IPS-20b (cell line): ENCODE data around the gene RAB27B.
"Not testable (repeated sequence)": the region's sequence is repeated elsewhere in the genome, so short reads cannot be mapped to it uniquely, and the experiment has no call there.

Source experiments
- H3K27ac ChIP-seq: one replicate; pipeline ENCODE4 v1.5.1; 2013; ENCODE audit warnings: low read length
- H3K27me3 ChIP-seq: 2 replicates; pipeline ENCODE4 v1.6.1; 2013; ENCODE audit warnings: mild to moderate bottlenecking, low read length, inconsistent platforms; ENCODE audit not compliant: insufficient read depth
- H3K36me3 ChIP-seq: 2 replicates; pipeline ENCODE4 v1.6.1; 2013; ENCODE audit warnings: low read depth, mild to moderate bottlenecking, inconsistent platforms, low read length, moderate library complexity; ENCODE audit not compliant: insufficient read depth
- H3K4me1 ChIP-seq: 2 replicates; pipeline ENCODE4 v1.6.1; 2013; ENCODE audit warnings: mild to moderate bottlenecking, control low read depth, inconsistent platforms, low read length, moderate library complexity; ENCODE audit not compliant: insufficient read depth
- H3K4me3 ChIP-seq: 2 replicates; pipeline ENCODE4 v1.5.1; 2013; ENCODE audit warnings: mild to moderate bottlenecking, low read length, inconsistent platforms
- H3K9ac ChIP-seq: 2 replicates; pipeline ENCODE4 v1.6.1; 2013; ENCODE audit warnings: low read depth, mild to moderate bottlenecking, inconsistent platforms, low read length, moderate library complexity
- H3K9me3 ChIP-seq: 2 replicates; pipeline ENCODE4 v1.6.1; 2013; ENCODE audit warnings: mild to moderate bottlenecking, low read depth, low read length, inconsistent platforms; ENCODE audit not compliant: insufficient read depth

RAB27B gene

DNA sequence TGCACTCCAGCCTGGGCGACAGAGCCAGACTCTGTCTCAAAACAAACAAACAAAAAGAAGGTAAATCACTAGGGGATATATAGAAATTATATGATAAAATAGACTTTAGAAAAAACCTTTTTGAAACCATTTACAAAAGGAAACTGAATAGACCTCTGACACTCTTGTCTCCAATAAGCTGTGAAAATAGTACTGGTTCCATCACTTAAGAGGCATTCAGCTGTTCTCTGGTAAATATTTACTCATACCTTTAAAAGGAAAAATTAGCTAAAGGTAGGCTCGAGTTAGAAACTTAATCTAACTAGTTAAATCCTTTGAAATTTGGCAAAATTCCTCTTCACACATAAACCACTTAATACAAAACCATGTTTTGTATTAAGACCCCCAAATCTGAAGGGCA lies 21.4 kb downstream of the RAB27B start:
- Histone ChIP-seq H3K4me3 (no peak overlapping the region), H3K27ac (no peak overlapping the region)

DNA sequence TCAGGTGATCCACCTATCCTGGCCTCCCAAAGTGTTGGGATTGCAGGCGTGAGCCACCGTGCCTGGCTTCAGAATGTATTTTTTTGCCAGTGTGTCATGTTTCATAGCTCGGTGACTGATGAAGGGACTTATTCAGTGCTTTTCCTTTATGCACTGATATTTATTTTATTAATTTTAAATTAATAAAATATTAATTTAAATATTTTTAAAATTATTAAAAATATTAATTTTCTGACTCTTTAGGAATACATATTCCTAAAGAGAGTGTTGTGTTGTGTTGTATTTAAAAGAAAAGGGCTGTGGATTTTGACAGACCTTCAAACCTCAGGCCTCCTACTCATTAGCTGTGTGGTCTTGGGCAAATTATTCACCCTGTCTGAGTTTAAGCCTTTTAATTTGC lies 22.3 kb downstream of the RAB27B start:
- Histone ChIP-seq H3K27me3 (no peaks in the 10 kb centered on the region), H3K36me3 (no peaks in the 10 kb centered on the region), H3K4me1 (no peaks in the 10 kb centered on the region)

More for the DNA sequence above, 21.4 kb downstream of the RAB27B start:
- Histone ChIP-seq H3K9me3 (no peaks in the 10 kb centered on the region), H3K9ac (no peak overlapping the region), H3K36me3 (no peaks in the 10 kb centered on the region), H3K27me3 (no peaks in the 10 kb centered on the region), H3K4me1 (no peaks in the 10 kb centered on the region)

DNA sequence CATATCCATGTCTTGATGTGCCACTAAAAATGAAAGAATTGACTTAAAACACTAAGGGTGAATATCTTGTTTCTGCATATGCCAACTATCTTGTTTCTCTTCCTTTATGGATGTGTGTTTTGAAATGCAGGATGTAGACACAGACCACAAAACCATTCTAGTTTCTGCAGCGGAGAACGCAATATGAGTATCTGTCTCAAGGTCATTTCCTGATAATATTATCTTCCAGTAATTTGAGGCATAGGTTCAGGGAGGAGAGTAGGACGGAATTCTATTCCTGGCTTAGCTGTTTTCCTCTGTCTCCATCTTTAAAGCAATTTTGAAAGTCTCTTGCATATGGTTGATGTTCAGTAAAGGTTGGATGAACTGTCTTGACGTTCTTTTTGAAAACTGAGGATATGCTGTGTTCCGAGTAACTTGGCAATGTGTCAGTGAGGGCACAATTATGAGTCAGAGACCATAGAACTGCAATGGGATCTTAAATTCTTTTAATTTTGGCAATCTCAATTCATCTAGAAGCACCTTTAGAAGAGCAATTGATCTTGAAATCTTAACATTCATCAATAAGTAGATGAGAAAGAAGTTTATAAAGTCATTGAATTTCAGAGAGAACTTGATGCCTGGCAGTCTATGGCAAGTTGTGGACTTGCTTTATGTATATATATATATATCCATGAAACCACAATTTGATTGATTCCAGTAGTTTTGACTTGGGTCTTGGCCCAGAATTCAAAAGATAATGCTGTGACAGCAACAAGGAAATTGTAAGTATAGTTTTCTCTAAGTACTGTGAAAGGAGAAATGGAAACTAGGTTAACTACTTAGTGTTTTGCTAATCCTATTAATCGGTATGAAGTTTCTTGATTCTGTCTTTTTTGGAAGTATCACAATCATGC lies 24.8 kb downstream of the RAB27B start:
- Histone ChIP-seq H3K27ac (no peak overlapping the region), H3K9ac (no peak overlapping the region), H3K4me3 (no peak overlapping the region), H3K36me3 (no peaks in the 10 kb centered on the region), H3K27me3 (no peaks in the 10 kb centered on the region), H3K9me3 (no peaks in the 10 kb centered on the region), H3K4me1 (no peaks in the 10 kb centered on the region)

More for the DNA sequence above, 22.3 kb downstream of the RAB27B start:
- Histone ChIP-seq H3K27ac (no peak overlapping the region), H3K9me3 (no peaks in the 10 kb centered on the region), H3K9ac (no peak overlapping the region), H3K4me3 (no peak overlapping the region)

DNA sequence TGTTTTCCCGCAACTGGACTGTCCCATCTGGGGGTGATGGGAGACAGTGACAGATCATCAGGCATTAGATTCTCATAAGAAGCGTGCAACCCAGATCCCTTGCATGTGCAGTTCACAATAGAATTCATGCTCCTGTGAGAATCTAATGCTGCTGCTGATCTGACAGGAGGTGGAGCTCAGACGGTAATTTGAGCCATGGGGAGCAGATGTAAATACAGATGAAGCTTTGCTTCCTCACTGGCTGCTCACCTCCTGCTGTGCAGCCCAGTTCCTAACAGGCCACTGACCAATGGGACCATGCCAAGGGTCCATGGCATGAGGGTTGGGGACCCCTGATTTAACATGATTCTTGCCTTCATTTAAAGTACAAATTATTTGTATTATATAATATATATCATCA lies 26.8 kb downstream of the RAB27B start:
- not testable (repeated sequence) for H3K36me3 ChIP-seq, H3K4me3 ChIP-seq, H3K9ac ChIP-seq, H3K27me3 ChIP-seq, H3K27ac ChIP-seq, H3K9me3 ChIP-seq, H3K4me1 ChIP-seq

DNA sequence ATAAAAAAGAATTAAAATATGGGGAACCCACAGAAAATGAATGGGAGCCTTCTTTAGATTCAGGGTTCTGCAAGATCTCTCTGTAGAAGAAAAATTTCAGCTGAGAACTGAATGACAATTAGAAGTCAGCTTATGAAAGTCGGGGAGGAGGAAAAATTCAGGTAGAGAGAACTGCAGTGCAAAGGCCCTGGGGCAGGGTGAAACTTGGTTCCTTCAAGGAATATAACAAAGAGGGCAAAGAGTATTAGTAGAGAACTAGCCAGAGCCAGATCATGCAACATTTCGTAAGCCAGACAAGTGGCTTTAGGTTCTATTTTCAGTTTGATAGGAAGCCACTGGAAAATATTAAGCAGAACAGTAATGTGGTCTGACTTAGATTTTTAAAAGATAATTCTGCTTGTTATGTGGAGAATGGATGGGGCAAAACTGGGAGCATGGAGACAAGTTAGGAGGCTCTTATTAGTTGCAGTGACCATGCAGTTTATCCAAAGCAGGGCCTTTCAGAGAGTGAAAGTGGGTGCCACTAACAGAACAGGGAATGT lies 27.9 kb downstream of the RAB27B start:
- Histone ChIP-seq H3K9me3 (no peaks in the 10 kb centered on the region), H3K9ac (no peak overlapping the region), H3K4me1 (peaks cover 9% of the 10 kb centered on the region), H3K27me3 (no peaks in the 10 kb centered on the region), H3K4me3 (no peak overlapping the region), H3K36me3 (no peaks in the 10 kb centered on the region), H3K27ac (no peak overlapping the region)

DNA sequence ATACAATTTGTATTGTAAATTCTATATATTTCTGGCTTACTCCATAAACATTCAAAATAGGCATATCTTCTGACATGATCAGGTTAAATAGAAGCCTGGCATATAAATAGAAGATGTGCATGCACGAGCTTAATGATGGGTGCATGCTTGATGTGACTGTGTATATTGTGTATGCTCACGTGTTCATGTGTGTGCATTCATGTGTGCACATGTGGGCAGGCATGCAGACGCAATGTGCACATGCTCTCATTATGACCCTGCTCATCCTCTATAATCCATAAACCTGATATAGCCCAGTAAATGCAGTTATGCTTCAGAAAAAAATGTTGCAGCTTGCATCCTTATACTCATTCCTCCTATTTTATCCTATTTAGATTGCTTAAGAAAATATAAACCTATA lies 29.2 kb downstream of the RAB27B start:
- H3K4me3 ChIP-seq, result no peak overlapping the region
- H3K9me3 ChIP-seq, result no peaks in the 10 kb centered on the region
- H3K4me1 ChIP-seq, result peaks cover 9% of the 10 kb centered on the region
- no peaks in the 10 kb centered on the region for H3K27me3 ChIP-seq
- no peaks in the 10 kb centered on the region for H3K36me3 ChIP-seq
- no peak overlapping the region for H3K9ac ChIP-seq
- H3K27ac ChIP-seq, result no peak overlapping the region

DNA sequence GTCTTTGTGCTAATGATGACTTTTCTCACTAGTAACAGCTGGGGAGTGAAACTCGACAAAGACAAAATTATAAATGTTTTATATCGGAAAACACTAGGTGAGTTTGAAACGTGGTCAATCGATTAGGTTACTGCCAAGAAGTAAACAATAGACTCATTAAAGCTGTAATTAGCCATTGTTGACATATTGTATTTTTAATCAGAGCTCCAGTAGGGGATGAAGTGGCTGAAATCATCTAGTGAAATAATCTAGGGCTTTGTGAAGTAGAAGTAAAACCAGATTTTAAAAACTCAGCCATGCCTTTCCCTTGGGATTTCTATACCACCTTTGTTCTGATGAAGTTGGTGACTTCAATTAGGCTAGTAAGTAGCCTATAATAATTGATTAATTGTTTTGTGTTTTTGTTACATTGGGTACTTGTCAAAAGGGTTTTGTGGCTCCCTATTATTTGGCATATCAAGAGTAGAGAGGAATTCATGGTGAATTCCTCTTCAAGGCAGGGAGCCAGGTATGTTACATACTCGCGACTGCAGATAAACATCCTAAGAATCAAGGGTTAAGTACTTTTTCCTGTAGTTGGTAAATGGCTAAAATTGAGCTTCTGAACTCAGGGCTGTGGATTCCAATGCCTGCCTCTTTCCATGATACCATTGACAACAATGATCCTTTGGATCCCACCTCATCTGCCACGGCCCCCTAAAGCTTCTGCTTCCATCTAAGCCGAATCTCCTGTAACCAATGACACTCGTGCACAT lies 31.6 kb downstream of the RAB27B start:
- Histone ChIP-seq H3K27me3 (no peaks in the 10 kb centered on the region), H3K9ac (no peak overlapping the region), H3K9me3 (no peaks in the 10 kb centered on the region), H3K4me3 (no peak overlapping the region), H3K27ac (no peak overlapping the region), H3K36me3 (no peaks in the 10 kb centered on the region), H3K4me1 (peaks cover 9% of the 10 kb centered on the region)

DNA sequence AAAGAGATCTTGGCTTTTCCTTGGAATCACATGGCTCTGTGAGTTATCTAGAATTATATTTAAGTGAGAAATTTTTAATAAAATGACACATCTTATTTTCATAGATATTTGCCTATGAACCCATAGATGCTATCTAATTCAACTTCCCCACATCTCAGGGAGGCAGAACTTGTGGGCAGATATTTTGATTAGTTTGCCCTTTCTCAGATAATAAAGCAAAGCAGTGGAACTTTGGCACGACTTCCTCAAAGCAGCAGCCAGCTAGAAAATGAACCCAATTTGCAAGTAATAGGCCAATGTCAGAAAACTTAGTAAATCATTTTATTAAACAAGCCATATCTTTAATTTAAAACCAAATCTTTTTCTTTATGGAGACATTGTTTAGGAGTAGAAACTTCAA lies 32.7 kb downstream of the RAB27B start:
- no peaks in the 10 kb centered on the region for H3K9me3 ChIP-seq
- no peak overlapping the region for H3K9ac ChIP-seq
- H3K36me3 ChIP-seq, result no peaks in the 10 kb centered on the region

DNA sequence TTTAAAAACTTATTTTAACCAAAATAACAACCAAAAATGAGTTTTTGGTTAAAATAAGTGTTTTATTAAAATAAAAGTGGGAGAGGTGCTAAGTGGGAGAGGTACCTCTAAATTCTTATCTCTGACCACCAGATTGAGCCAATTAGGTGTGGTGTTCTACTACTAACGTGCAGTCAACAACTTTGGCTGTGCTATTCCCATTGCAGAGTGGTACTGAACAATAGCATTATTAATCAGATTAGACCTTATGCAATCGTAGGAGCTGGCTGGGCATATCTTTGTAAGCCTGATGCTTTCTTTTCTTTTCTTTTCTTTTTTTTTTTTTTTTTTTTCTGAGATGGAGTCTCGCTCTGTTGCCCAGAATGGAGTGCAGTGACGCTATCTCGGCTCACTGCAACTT lies 38.9 kb downstream of the RAB27B start:
- H3K36me3 ChIP-seq, result no peaks in the 10 kb centered on the region

More for the DNA sequence above, 32.7 kb downstream of the RAB27B start:
- no peaks in the 10 kb centered on the region for H3K27me3 ChIP-seq
- peaks cover 9% of the 10 kb centered on the region for H3K4me1 ChIP-seq
- H3K27ac ChIP-seq, result no peak overlapping the region
- H3K4me3 ChIP-seq, result no peak overlapping the region

DNA sequence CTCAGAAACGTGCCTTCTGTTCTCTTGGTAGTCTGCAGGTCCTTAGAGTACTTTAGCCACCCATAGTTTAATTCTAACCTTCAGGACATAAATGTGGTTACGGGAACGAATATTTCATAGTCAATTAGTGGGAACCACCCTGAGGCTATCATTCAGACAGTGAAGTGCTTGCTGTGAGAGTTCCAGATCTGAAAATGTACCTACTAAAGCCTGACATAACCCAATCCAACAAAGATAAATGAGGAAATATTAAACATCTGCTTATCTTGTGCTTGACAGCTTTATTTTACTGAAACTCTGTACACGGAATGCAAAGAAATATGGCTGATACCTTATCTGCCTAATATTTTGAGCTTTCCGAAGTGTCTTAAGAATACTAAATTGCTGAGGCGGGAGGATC lies 43.0 kb downstream of the RAB27B start:
- Histone ChIP-seq H3K9ac (no peak overlapping the region), H3K36me3 (no peaks in the 10 kb centered on the region), H3K9me3 (no peaks in the 10 kb centered on the region), H3K27ac (no peak overlapping the region), H3K4me3 (no peak overlapping the region), H3K27me3 (no peaks in the 10 kb centered on the region), H3K4me1 (no peaks in the 10 kb centered on the region)

More for the DNA sequence above, 38.9 kb downstream of the RAB27B start:
- H3K9me3 ChIP-seq, result no peaks in the 10 kb centered on the region
- H3K27ac ChIP-seq, result no peak overlapping the region
- H3K4me3 ChIP-seq, result no peak overlapping the region
- H3K4me1 ChIP-seq, result no peaks in the 10 kb centered on the region
- H3K27me3 ChIP-seq, result no peaks in the 10 kb centered on the region
- no peak overlapping the region for H3K9ac ChIP-seq

DNA sequence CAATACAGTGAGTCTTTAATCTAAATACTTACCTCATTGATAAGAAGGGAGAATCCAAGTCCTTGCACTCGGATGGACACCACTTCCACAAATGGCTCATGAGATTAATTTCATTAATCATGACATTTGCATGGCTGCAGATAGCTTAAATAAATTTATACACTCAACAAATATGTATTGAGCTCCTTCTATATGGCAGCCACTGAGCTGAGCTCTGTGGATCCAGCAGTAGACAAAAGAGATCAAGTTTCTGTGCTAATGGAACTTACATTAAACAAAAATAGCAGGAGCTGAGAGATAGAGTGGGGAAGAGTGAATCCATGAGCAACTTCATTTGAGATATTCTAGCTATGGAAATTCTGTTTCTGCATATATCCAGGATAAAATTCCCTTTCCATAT lies 44.4 kb downstream of the RAB27B start:
- Histone ChIP-seq H3K9ac (no peak overlapping the region), H3K4me1 (no peaks in the 10 kb centered on the region), H3K36me3 (no peaks in the 10 kb centered on the region), H3K4me3 (no peak overlapping the region), H3K27me3 (no peaks in the 10 kb centered on the region), H3K9me3 (no peaks in the 10 kb centered on the region), H3K27ac (no peak overlapping the region)

DNA sequence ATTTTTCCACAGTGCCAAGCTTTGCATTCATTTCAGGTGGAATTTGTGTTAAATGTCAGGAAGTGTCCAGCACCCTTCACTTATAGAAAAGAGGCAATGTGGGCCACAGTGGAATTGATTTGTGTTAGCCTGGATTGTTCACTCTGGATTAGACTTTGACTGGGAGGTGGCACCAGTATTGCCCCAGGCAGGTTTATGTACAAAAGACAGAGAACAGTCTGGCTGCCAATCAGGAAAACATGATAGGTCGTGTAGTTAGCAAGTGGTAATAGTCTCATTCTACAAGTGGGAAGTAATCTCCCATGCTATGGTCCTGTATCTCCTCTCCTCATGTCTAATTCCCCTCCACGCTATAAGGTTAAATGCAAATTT lies 45.6 kb downstream of the RAB27B start:
- Histone ChIP-seq H3K27ac (no peak overlapping the region), H3K4me3 (no peak overlapping the region), H3K36me3 (no peaks in the 10 kb centered on the region), H3K9ac (no peak overlapping the region), H3K9me3 (no peaks in the 10 kb centered on the region), H3K27me3 (no peaks in the 10 kb centered on the region), H3K4me1 (no peaks in the 10 kb centered on the region; the same call in 1 of the 2 replicates)
